Liver (tissue), 9 donors: ENCODE measurements around the gene GPR82. TPM values are rescaled to one million over a fixed set of nuclear protein-coding genes. Genes with fewer than 3 reads are reported as not detected.

Source experiments
- DNase-seq: peaks from one replicate; pipeline ENCODE4 v3.0.0-alpha.2; 2017; ENCODE audit warnings: low spot score
- H3K27ac ChIP-seq, 2 donors: one replicate each; pipeline ENCODE4 v1.7.0; 2013; ENCODE audit warnings: inconsistent platforms in 2 of 2, low read length in 2 of 2, control low read depth in 1 of 2, low read depth in 1 of 2, mild to moderate bottlenecking in 1 of 2
- H3K27me3 ChIP-seq, 4 donors: one replicate each; pipeline versions ENCODE4 v1.6.1 to v1.7.0; 2013; ENCODE audit warnings: low read length in 3 of 4, inconsistent platforms in 1 of 4, mild to moderate bottlenecking in 1 of 4, moderate library complexity in 1 of 4; ENCODE audit not compliant: control insufficient read depth in 4 of 4, insufficient read depth in 4 of 4
- H3K36me3 ChIP-seq, 4 donors: one replicate each; pipeline versions ENCODE4 v1.6.1 to v1.7.0; 2013; ENCODE audit warnings: low read length in 3 of 4, mild to moderate bottlenecking in 3 of 4, low read depth in 1 of 4, moderate library complexity in 1 of 4; ENCODE audit not compliant: control insufficient read depth in 4 of 4, insufficient read depth in 3 of 4
- H3K4me1 ChIP-seq, 4 donors: one replicate each; pipeline versions ENCODE4 v1.6.1 to v1.7.0; 2013; ENCODE audit warnings: low read length in 3 of 4, mild to moderate bottlenecking in 3 of 4, moderate library complexity in 1 of 4; ENCODE audit not compliant: control insufficient read depth in 4 of 4, insufficient read depth in 4 of 4
- H3K4me3 ChIP-seq, 3 donors: one replicate each; pipeline versions ENCODE4 v1.6.1 to v1.7.0; 2013; ENCODE audit warnings: low read length in 3 of 3, control low read depth in 1 of 3, low read depth in 1 of 3, mild to moderate bottlenecking in 1 of 3
- H3K9ac ChIP-seq, 2 donors: one replicate each; pipeline ENCODE4 v1.7.0; 2013; ENCODE audit warnings: low read length in 2 of 2, mild to moderate bottlenecking in 2 of 2, moderate library complexity in 2 of 2, control low read depth in 1 of 2, low read depth in 1 of 2
- H3K9me3 ChIP-seq, 4 donors: one replicate each; pipeline versions ENCODE4 v1.6.1 to v1.7.0; 2013; ENCODE audit warnings: low read length in 3 of 4; ENCODE audit not compliant: control insufficient read depth in 4 of 4
- ATF3 ChIP-seq: IDR thresholded peaks from 2 replicates; pipeline ENCODE4 v1.6.1; 2016; ENCODE audit warnings: antibody characterized with exemption
- EGR1 ChIP-seq, 2 donors: IDR thresholded peaks; 2 replicates each; pipeline ENCODE4 v1.6.1; 2016 to 2018; ENCODE audit warnings: antibody characterized with exemption in 2 of 2, low read depth in 2 of 2
- FOXA1 ChIP-seq: IDR thresholded peaks from 2 replicates; pipeline ENCODE4 v1.6.1; 2016; ENCODE audit warnings: antibody characterized with exemption
- FOXA2 ChIP-seq: IDR thresholded peaks from 2 replicates; pipeline ENCODE4 v1.6.1; 2016; ENCODE audit warnings: antibody characterized with exemption
- GABPA ChIP-seq, 2 donors: IDR thresholded peaks in 1 of 2; conservative IDR thresholded peaks in 1 of 2; 2 replicates each; pipeline ENCODE4 v1.6.1; 2016; ENCODE audit warnings: antibody characterized with exemption in 2 of 2, mild to moderate bottlenecking in 1 of 2, moderate library complexity in 1 of 2
- HNF4A ChIP-seq, 2 donors: conservative IDR thresholded peaks; 2 replicates each; pipeline ENCODE4 v1.6.1; 2016; ENCODE audit warnings: antibody characterized with exemption in 2 of 2, mild to moderate bottlenecking in 2 of 2
- HNF4G ChIP-seq: IDR thresholded peaks from 2 replicates; pipeline ENCODE4 v1.6.1; 2016; ENCODE audit warnings: antibody characterized with exemption
- JUND ChIP-seq, 2 donors: IDR thresholded peaks; 2 replicates each; pipeline ENCODE4 v1.6.1; 2016; ENCODE audit warnings: antibody characterized with exemption in 2 of 2
- MAX ChIP-seq: IDR thresholded peaks from 2 replicates; pipeline ENCODE4 v1.6.1; 2016; ENCODE audit warnings: antibody characterized with exemption
- NR2F2 ChIP-seq: IDR thresholded peaks from 2 replicates; pipeline ENCODE4 v1.6.1; 2016; ENCODE audit warnings: antibody characterized with exemption
- RAD21 ChIP-seq, 2 donors: IDR thresholded peaks; 2 replicates each; pipeline ENCODE4 v1.6.1; 2016; ENCODE audit warnings: antibody characterized with exemption in 2 of 2, mild to moderate bottlenecking in 2 of 2
- REST ChIP-seq: IDR thresholded peaks from 2 replicates; pipeline ENCODE4 v1.6.1; 2016; ENCODE audit warnings: antibody characterized with exemption, mild to moderate bottlenecking
- RXRA ChIP-seq, 2 donors: IDR thresholded peaks; 2 replicates each; pipeline ENCODE4 v1.6.1; 2017 to 2018; ENCODE audit warnings: antibody characterized with exemption in 2 of 2, mild to moderate bottlenecking in 1 of 2
- SP1 ChIP-seq: IDR thresholded peaks from 2 replicates; pipeline ENCODE4 v1.6.1; 2018; ENCODE audit warnings: antibody characterized with exemption, mild to moderate bottlenecking
- TAF1 ChIP-seq: conservative IDR thresholded peaks from 2 replicates; pipeline ENCODE4 v1.6.1; 2016; ENCODE audit warnings: antibody characterized with exemption, mild to moderate bottlenecking
- YY1 ChIP-seq: IDR thresholded peaks from 2 replicates; pipeline ENCODE4 v1.6.1; 2016; ENCODE audit warnings: antibody characterized with exemption, mild to moderate bottlenecking
- WGBS: extraction: QIAGEN DNeasy Blood & Tissue Kit; methylation state at CpG from one replicate; pipeline ENCODE4 v1.1.7; 2013; 5-methylcytosine and 5-hydroxymethylcytosine counted together
- polyA plus RNA-seq, 2 donors: library from polyadenylated mRNA; stranded (reverse) in 1 of 2; unstranded in 1 of 2; fragments of 200-250 nt in 1 of 2; fragments of >200 nt in 1 of 2; fragmentation: Nextera tagmentation in 1 of 2; extraction: Ambion mirVana in 1 of 2; gene quantifications; one replicate each; pipeline versions ENCODE4 v1.2.1 to v1.2.3, GENCODE V29; 2013 to 2015
- total RNA-seq, 2 donors: library from RNA; depleted of rRNA; stranded (reverse); fragments of >200 nt; gene quantifications; one replicate each; pipeline ENCODE4 v1.2.3, GENCODE V29; 2014
- TF ChIP-seq, protein P1 (sequence below): IDR thresholded peaks from 2 replicates; pipeline ENCODE4 v1.6.1; 2016; ENCODE audit warnings: antibody characterized with exemption
- TF ChIP-seq, protein P2 (sequence below): fragments of 150-350 bp; IDR thresholded peaks from 2 replicates; pipeline ENCODE4 v1.5.1; 2017; ENCODE audit warnings: improper control_type of control experiment, low read depth, low read length; ENCODE audit not compliant: missing input control
- donor health status: healthy.
- donor health status: healthy.
- donor health status: healthy.
- donor health status: healthy.
- donor health status: healthy.

The GPR82 gene
- total and polyA plus RNA-seq, 4 donors, result 0.14 to 0.67 (median 0.60) TPM

GRCh38 chrX:41716767-41717473, 7.1 kb upstream of the GPR82 start:
- no peak for DNase-seq
- H3K36me3 ChIP-seq, result no peaks in the 10 kb centered on the region
- no peak overlapping the region for H3K4me3 ChIP-seq
- TF ChIP-seq RXRA (IDR thresholded peaks at IDR 0.05) (no peak), YY1 (no peak), MAX (no peak), RAD21 (IDR thresholded peaks at IDR 0.05) (no peak), EGR1 (IDR thresholded peaks at IDR 0.05; ENCODE audit: low read depth in 2 of 2) (no peak), JUND (IDR thresholded peaks at IDR 0.05) (no peak), FOXA1 (no peak), NR2F2 (no peak), TAF1 (no peak), REST (no peak)
- TF ChIP-seq, protein P1, sequence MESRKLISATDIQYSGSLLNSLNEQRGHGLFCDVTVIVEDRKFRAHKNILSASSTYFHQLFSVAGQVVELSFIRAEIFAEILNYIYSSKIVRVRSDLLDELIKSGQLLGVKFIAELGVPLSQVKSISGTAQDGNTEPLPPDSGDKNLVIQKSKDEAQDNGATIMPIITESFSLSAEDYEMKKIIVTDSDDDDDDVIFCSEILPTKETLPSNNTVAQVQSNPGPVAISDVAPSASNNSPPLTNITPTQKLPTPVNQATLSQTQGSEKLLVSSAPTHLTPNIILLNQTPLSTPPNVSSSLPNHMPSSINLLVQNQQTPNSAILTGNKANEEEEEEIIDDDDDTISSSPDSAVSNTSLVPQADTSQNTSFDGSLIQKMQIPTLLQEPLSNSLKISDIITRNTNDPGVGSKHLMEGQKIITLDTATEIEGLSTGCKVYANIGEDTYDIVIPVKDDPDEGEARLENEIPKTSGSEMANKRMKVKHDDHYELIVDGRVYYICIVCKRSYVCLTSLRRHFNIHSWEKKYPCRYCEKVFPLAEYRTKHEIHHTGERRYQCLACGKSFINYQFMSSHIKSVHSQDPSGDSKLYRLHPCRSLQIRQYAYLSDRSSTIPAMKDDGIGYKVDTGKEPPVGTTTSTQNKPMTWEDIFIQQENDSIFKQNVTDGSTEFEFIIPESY, result no peak
- no peaks in the 10 kb centered on the region for H3K27me3 ChIP-seq
- H3K9ac ChIP-seq, result no peak overlapping the region
- peaks cover 0 to 5% (median 2%) of the 10 kb centered on the region in 4 donors for H3K9me3 ChIP-seq
- H3K27ac ChIP-seq, result no peak overlapping the region
- WGBS, result 92% methylated on average over 12 of the region's 12 CpGs
- no peaks in the 10 kb centered on the region for H3K4me1 ChIP-seq

DNA sequence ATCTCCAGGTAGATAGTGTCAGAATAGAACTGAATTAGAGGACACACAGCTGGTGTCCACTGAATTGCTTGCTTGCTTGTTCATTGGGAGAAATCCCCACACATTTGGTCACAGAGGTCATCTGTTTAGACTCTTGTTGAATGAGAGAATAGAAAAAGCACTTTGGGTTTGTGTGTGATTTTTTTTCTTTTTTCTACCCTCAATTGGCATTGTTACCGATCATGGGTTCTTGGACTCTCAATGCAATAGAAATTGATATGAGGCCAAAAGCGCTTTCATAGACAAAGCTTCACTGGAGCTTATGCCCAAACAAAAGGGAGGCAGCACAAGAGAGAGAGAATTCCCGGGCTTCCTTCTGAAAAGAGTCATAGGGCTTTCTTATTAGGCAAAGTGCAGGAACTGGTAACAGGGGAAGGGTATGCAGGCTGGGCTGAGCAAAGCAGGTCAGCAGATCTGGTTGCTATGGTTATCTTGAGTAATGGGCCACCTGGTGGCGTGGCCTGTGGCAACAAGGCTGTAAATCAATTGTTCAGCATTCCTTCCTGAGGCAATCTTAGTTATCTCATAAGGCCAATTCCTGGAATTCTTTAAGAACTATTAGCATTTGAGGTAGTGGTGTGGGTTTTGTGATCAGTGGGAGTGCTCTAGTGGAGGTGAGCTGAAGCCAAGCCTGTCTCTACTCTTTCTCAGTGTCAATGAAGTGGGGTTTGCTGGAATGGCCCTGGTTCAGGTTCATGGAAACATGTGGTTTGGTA, 5.3 kb upstream of the GPR82 start:
- peaks cover 0 to 5% (median 2%) of the 10 kb centered on the region in 4 donors for H3K9me3 ChIP-seq
- TF ChIP-seq GABPA (IDR thresholded peaks at IDR 0.05 in 1 of 2, conservative IDR thresholded peaks at IDR 0.05 in 1 of 2), result no peak
- no peak for TF ChIP-seq FOXA2
- TF ChIP-seq SP1, result no peak
- TF ChIP-seq FOXA1, result no peak
- no peak for TF ChIP-seq ATF3
- no peak for TF ChIP-seq HNF4G
- TF ChIP-seq, protein P1, result no peak
- TF ChIP-seq HNF4A (conservative IDR thresholded peaks at IDR 0.05), result no peak
- TF ChIP-seq NR2F2, result no peak
- TF ChIP-seq EGR1 (IDR thresholded peaks at IDR 0.05; ENCODE audit: low read depth in 2 of 2), result no peak
- TF ChIP-seq YY1, result no peak
- TF ChIP-seq, protein P2, sequence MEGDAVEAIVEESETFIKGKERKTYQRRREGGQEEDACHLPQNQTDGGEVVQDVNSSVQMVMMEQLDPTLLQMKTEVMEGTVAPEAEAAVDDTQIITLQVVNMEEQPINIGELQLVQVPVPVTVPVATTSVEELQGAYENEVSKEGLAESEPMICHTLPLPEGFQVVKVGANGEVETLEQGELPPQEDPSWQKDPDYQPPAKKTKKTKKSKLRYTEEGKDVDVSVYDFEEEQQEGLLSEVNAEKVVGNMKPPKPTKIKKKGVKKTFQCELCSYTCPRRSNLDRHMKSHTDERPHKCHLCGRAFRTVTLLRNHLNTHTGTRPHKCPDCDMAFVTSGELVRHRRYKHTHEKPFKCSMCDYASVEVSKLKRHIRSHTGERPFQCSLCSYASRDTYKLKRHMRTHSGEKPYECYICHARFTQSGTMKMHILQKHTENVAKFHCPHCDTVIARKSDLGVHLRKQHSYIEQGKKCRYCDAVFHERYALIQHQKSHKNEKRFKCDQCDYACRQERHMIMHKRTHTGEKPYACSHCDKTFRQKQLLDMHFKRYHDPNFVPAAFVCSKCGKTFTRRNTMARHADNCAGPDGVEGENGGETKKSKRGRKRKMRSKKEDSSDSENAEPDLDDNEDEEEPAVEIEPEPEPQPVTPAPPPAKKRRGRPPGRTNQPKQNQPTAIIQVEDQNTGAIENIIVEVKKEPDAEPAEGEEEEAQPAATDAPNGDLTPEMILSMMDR, result no peak
- TF ChIP-seq RXRA (IDR thresholded peaks at IDR 0.05), result no peak
- no peak for DNase-seq
- H3K4me3 ChIP-seq, result no peak overlapping the region
- H3K27ac ChIP-seq, result no peak overlapping the region
- no peaks in the 10 kb centered on the region for H3K4me1 ChIP-seq
- H3K27me3 ChIP-seq, result no peaks in the 10 kb centered on the region
- H3K36me3 ChIP-seq, result no peaks in the 10 kb centered on the region
- no peak overlapping the region for H3K9ac ChIP-seq
- WGBS, result 94% methylated on average over 4 of the region's 4 CpGs
